Measurements from ENCODE around the gene TBC1D14. TPM values are rescaled to one million over a fixed set of nuclear protein-coding genes. Genes with fewer than 3 reads are reported as not detected.

The TBC1D14 gene
- total and polyA plus RNA-seq, 10 of the 15 experiments (the other 5 are each of a cell fraction or from before 2014, with no cell fraction given) = 0.87 to 39.3 (median 30.1) TPM

DNA sequence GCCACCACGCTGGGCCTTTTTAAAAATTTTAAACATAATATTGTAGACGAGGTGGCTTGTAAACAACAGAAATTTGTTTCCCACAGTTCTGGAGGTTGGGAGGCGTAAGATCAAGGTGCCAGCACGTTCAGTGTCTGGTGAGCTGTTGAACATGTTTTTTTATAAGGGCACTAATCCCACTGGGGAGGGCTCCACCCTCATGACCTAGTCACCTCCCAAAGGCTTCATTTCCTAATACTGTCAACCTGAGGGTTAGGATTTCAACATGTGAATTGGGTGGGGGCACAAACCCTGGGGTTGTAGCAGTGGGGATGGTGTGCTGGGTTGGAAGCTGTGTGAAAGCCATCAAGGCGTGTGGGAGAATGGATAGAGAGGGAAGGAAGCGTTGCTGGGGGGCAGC, 27.6 kb downstream of the TBC1D14 start (continued):
- TF ChIP-seq KLF5 (IDR thresholded peaks at IDR 0.05; ENCODE audit: partially characterized antibody) (no peak), ZNF24 (IDR thresholded peaks at IDR 0.05) (no peak)
- TF ChIP-seq, protein P1, sequence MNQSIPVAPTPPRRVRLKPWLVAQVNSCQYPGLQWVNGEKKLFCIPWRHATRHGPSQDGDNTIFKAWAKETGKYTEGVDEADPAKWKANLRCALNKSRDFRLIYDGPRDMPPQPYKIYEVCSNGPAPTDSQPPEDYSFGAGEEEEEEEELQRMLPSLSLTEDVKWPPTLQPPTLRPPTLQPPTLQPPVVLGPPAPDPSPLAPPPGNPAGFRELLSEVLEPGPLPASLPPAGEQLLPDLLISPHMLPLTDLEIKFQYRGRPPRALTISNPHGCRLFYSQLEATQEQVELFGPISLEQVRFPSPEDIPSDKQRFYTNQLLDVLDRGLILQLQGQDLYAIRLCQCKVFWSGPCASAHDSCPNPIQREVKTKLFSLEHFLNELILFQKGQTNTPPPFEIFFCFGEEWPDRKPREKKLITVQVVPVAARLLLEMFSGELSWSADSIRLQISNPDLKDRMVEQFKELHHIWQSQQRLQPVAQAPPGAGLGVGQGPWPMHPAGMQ (IDR thresholded peaks at IDR 0.05; ENCODE audit: borderline replicate concordance) = no peak

DNA sequence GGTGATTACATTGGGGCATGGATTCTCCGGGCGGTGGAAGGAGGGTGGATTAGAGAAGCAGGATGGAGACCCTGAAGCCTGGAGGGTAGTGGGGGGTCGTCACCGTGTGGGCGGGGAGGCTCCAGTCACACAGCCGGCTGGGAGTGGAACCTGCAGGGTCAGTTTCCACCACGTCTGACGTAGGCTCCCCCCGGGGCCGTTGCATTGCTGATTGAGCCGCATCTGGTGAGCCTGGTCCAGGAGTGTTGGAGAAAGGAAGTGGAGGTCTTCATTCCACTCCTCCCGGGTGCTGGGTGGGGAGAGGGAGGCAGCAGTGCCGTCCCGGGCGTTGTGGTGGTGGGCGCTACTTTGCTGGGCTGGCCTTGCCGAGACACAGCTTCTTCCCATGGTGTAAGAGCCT, 28.1 kb downstream of the TBC1D14 start:
- CTCF ChIA-PET = no interaction called here
- Histone ChIP-seq H3K27me3 (replicated peaks in 1 of 2; ENCODE audit: control insufficient read depth in 2 of 2, insufficient read depth in 2 of 2, low read length in 1 of 2) (no peaks in the 10 kb centered on the region), H3K4me2 (ENCODE audit: control insufficient read depth, insufficient read depth) (no peak overlapping the region), H2AFZ (ENCODE audit: control insufficient read depth, low read depth, low read length) (no peak overlapping the region), H4K20me1 (ENCODE audit: control insufficient read depth, insufficient read depth) (no peaks in the 10 kb centered on the region), H3K9ac (ENCODE audit: control insufficient read depth, insufficient read depth, low read length) (no peak overlapping the region), H3K9me3 (replicated peaks; ENCODE audit: control insufficient read depth, insufficient read depth, low read length) (no peaks in the 10 kb centered on the region; the same call in 2 of the 3 replicates), H3K4me1 (ENCODE audit: control insufficient read depth, insufficient read depth, low read length) (peaks cover 46% of the 10 kb centered on the region), H3K4me3 (no peak overlapping the region), H3K27ac (ENCODE audit: control insufficient read depth, insufficient read depth) (no peak overlapping the region), H3K36me3 (ENCODE audit: control insufficient read depth in 2 of 2, insufficient read depth in 2 of 2, low read length in 1 of 2) (peaks cover 0 to 2% of the 10 kb centered on the region in 2 experiments; a peak in 2 of 4 replicates), H3K79me2 (ENCODE audit: control insufficient read depth, insufficient read depth, low read length) (peaks cover 9% of the 10 kb centered on the region)
- BruUV-seq (replicated peaks) = no TSS peak
- ATAC-seq = no peak
- 94% methylated on average over 17 of the region's 17 CpGs for WGBS (ENCODE audit: insufficient coverage, insufficient replicate concordance, low lambda C conversion rate, missing lambda C conversion rate)
- FAIRE-seq = no peak
- in situ Hi-C loops (cut with MboI) = no loop called here
- intact Hi-C loops (cut with micrococcal nuclease; ENCODE audit: unreplicated experiment) = no loop called here
- no peak for DNase-seq (ENCODE audit: low read depth, low spot score)
- SMC1A ChIA-PET (ENCODE audit: uncharacterized antibody, unreplicated experiment) = interaction anchor here (0.7 kb wide), 1 partner anchor 30 kb away, joined by 3 read pairs; no protein-coding TSS in a partner anchor
- POLR2A ChIA-PET = interaction anchor here (1.3 kb wide), 1 partner anchor 26 kb away, joined by 3 read pairs; no protein-coding TSS in a partner anchor
- RAD21 ChIA-PET (ENCODE audit: unreplicated experiment) = interaction anchor here (0.8 kb wide), 2 partner anchors 28 to 49 kb away, joined by 3 read pairs; partner anchors contain the start of gene TBC1D14
- TF ChIP-seq ESRRA (IDR thresholded peaks at IDR 0.05; ENCODE audit: low read length) = no peak
- TF ChIP-seq, protein P2, sequence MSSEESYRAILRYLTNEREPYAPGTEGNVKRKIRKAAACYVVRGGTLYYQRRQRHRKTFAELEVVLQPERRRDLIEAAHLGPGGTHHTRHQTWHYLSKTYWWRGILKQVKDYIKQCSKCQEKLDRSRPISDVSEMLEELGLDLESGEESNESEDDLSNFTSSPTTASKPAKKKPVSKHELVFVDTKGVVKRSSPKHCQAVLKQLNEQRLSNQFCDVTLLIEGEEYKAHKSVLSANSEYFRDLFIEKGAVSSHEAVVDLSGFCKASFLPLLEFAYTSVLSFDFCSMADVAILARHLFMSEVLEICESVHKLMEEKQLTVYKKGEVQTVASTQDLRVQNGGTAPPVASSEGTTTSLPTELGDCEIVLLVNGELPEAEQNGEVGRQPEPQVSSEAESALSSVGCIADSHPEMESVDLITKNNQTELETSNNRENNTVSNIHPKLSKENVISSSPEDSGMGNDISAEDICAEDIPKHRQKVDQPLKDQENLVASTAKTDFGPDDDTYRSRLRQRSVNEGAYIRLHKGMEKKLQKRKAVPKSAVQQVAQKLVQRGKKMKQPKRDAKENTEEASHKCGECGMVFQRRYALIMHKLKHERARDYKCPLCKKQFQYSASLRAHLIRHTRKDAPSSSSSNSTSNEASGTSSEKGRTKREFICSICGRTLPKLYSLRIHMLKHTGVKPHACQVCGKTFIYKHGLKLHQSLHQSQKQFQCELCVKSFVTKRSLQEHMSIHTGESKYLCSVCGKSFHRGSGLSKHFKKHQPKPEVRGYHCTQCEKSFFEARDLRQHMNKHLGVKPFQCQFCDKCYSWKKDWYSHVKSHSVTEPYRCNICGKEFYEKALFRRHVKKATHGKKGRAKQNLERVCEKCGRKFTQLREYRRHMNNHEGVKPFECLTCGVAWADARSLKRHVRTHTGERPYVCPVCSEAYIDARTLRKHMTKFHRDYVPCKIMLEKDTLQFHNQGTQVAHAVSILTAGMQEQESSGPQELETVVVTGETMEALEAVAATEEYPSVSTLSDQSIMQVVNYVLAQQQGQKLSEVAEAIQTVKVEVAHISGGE (CRISPR knock-in tag; IDR thresholded peaks at IDR 0.05) = no peak
- no peak for TF ChIP-seq PAX8 (IDR thresholded peaks at IDR 0.05)
- no peak for TF ChIP-seq ZNF217 (IDR thresholded peaks at IDR 0.05)
- TF ChIP-seq CHD1 (IDR thresholded peaks at IDR 0.05; ENCODE audit: low read depth, low read length) = no peak
- TF ChIP-seq, protein P3, sequence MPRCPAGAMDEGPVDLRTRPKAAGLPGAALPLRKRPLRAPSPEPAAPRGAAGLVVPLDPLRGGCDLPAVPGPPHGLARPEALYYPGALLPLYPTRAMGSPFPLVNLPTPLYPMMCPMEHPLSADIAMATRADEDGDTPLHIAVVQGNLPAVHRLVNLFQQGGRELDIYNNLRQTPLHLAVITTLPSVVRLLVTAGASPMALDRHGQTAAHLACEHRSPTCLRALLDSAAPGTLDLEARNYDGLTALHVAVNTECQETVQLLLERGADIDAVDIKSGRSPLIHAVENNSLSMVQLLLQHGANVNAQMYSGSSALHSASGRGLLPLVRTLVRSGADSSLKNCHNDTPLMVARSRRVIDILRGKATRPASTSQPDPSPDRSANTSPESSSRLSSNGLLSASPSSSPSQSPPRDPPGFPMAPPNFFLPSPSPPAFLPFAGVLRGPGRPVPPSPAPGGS (IDR thresholded peaks at IDR 0.05; ENCODE audit: borderline replicate concordance, insufficient read depth, low read depth, low read length, poor library complexity, severe bottlenecking) = no peak
- TF ChIP-seq MXI1 (IDR thresholded peaks at IDR 0.05; ENCODE audit: low read depth, low read length) = no peak
- TF ChIP-seq MTA2 (IDR thresholded peaks at IDR 0.05; ENCODE audit: low read depth) = no peak
- no peak for TF ChIP-seq MYB (IDR thresholded peaks at IDR 0.05; ENCODE audit: borderline replicate concordance, low read depth, low read length)
- TF ChIP-seq NR2C1 (IDR thresholded peaks at IDR 0.05) = no peak
- no peak for TF ChIP-seq MEF2A (IDR thresholded peaks at IDR 0.05; ENCODE audit: insufficient read depth, low read depth, low read length)
- TF ChIP-seq NFYA (IDR thresholded peaks at IDR 0.05; ENCODE audit: borderline replicate concordance, low read depth, low read length) = no peak
- no peak for TF ChIP-seq NR2C2 (IDR thresholded peaks at IDR 0.05; ENCODE audit: borderline replicate concordance, control insufficient read depth, insufficient read length, low read depth)
- TF ChIP-seq ZNF207 (IDR thresholded peaks at IDR 0.05; ENCODE audit: borderline replicate concordance) = no peak
- no peak for TF ChIP-seq NFIC (IDR thresholded peaks at IDR 0.05; ENCODE audit: low read depth, low read length)
